ENCODE results near the gene MYPN.
"Not testable (repeated sequence)": the region's sequence is repeated elsewhere in the genome, so short reads cannot be mapped to it uniquely, and the experiment has no call there.

MYPN gene

GRCh38 chr10:68179016-68179415 is 69.7 kb downstream of the MYPN start:
- no peak for DNase-seq

- DNase-seq, result no peak
Observed at GRCh38 chr10:68180490-68180889, 71.2 kb downstream of the MYPN start.

- DNase-seq, result no peak
Observed at GRCh38 chr10:68184546-68184945, 75.3 kb downstream of the MYPN start.

- no peak for DNase-seq
Observed at GRCh38 chr10:68185085-68185484, 75.8 kb downstream of the MYPN start.

- DNase-seq, result no peak
Observed at GRCh38 chr10:68188835-68189234, 79.5 kb downstream of the MYPN start.

- no peak for DNase-seq
Observed at GRCh38 chr10:68192113-68192512, 82.8 kb downstream of the MYPN start.

GRCh38 chr10:68194290-68194689 is 85.0 kb downstream of the MYPN start:
- DNase-seq, result no peak

GRCh38 chr10:68195776-68196175 is 86.5 kb downstream of the MYPN start:
- not testable (repeated sequence) for DNase-seq

GRCh38 chr10:68196701-68197100 is 87.4 kb downstream of the MYPN start:
- no peak for DNase-seq

GRCh38 chr10:68202960-68203353 is 93.7 kb downstream of the MYPN start:
- DNase-seq, result no peak

- no peak for DNase-seq
Observed at GRCh38 chr10:68208424-68209042, 99.2 kb downstream of the MYPN start.

GRCh38 chr10:68211669-68212068 is 102.4 kb downstream of the MYPN start:
- DNase-seq, result no peak

GRCh38 chr10:68212721-68213352 is 103.5 kb downstream of the MYPN start:
- no peak for DNase-seq

GRCh38 chr10:68218786-68219185 is 109.5 kb downstream of the MYPN start:
- no peak for DNase-seq

- no peak for DNase-seq
Observed at GRCh38 chr10:68221196-68221595, 111.9 kb downstream of the MYPN start.

- DNase-seq, result no peak
Observed at GRCh38 chr10:68222391-68222790, 113.1 kb downstream of the MYPN start.

GRCh38 chr10:68223535-68224165 is 114.4 kb downstream of the MYPN start:
- DNase-seq, result no peak

GRCh38 chr10:68224810-68225209 is 115.5 kb downstream of the MYPN start:
- no peak for DNase-seq

- no peak for DNase-seq
Observed at GRCh38 chr10:68230268-68230667, 121.0 kb downstream of the MYPN start.

- no peak for DNase-seq
Observed at GRCh38 chr10:68231106-68231816, 122.0 kb downstream of the MYPN start.

GRCh38 chr10:68231817-68232251 is 122.5 kb downstream of the MYPN start, which contains the start of gene ATOH7:
Gene ATOH7 (minus strand): TSS chr10:68232113. CDS start chr10:68231677, 436 bp downstream.
- no peak for DNase-seq

- DNase-seq, result no peak
Observed at GRCh38 chr10:68233046-68233445, 123.8 kb downstream of the MYPN start.

GRCh38 chr10:68235111-68235510 is 125.8 kb downstream of the MYPN start:
- DNase-seq, result no peak

GRCh38 chr10:68235581-68235980 is 126.3 kb downstream of the MYPN start:
- DNase-seq, result no peak
